ENCODE measurements around the gene STRIP1. TPM values are rescaled to one million over a fixed set of nuclear protein-coding genes. Genes with fewer than 3 reads are reported as not detected.
A peak's percentile ranks its signal among the peaks of the same experiment; 100 is the strongest.

The STRIP1 gene, protein sequence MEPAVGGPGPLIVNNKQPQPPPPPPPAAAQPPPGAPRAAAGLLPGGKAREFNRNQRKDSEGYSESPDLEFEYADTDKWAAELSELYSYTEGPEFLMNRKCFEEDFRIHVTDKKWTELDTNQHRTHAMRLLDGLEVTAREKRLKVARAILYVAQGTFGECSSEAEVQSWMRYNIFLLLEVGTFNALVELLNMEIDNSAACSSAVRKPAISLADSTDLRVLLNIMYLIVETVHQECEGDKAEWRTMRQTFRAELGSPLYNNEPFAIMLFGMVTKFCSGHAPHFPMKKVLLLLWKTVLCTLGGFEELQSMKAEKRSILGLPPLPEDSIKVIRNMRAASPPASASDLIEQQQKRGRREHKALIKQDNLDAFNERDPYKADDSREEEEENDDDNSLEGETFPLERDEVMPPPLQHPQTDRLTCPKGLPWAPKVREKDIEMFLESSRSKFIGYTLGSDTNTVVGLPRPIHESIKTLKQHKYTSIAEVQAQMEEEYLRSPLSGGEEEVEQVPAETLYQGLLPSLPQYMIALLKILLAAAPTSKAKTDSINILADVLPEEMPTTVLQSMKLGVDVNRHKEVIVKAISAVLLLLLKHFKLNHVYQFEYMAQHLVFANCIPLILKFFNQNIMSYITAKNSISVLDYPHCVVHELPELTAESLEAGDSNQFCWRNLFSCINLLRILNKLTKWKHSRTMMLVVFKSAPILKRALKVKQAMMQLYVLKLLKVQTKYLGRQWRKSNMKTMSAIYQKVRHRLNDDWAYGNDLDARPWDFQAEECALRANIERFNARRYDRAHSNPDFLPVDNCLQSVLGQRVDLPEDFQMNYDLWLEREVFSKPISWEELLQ
- 16.4 and 20.2 TPM in 2 replicates for polyA plus RNA-seq (2011; rRNA removed)
- 13.3 and 14.6 TPM in 2 replicates for polyA plus RNA-seq (2012; cell fraction: cytosol; rRNA removed)
- 31.9 and 33.1 TPM in 2 replicates for polyA plus RNA-seq (2012; cell fraction: nucleus; rRNA removed)
- polyA plus RNA-seq (2017; fragmentation: RNase III; extraction: RNeasy Plus Mini Kit Qiagen cat#74134 plus additional on column Dnase treatment) = 14.4 to 16.7 TPM (median 16.1 TPM) in 3 replicates
- polyA minus RNA-seq (2011; rRNA and poly(A)+ RNA removed) = 30.5 and 34.0 TPM in 2 replicates

- Histone ChIP-seq H3K27ac (peak within 1 kb of the TSS; percentile 93 to 99), H3K4me1 (peaks cover 12% of the 10 kb centered on the region; the same call in 2 of the 3 replicates), H3K4me3 (peak within 1 kb of the TSS; percentile 89), H3K9me3 (no peaks in the 10 kb centered on the region), H3K4me2 (peak within 1 kb of the TSS; percentile 84)
- TF ChIP-seq CHD4 (IDR thresholded peaks at IDR 0.05; ENCODE audit: borderline replicate concordance) (no peak), MAX (IDR thresholded peaks at IDR 0.05) (0 out of 2 replicates have a peak, but pooled peaks have one; percentile 39), CHD2 (IDR thresholded peaks at IDR 0.05; ENCODE audit: low read length, partially characterized antibody) (peak; percentile 96), CEBPB (IDR thresholded peaks at IDR 0.05) (peak; percentile 19 to 71; a peak in 2 of 4 replicates), JUN (IDR thresholded peaks at IDR 0.05) (peak in 1 of 2 experiments; percentile 74; a peak in 3 of 5 replicates), ZC3H11A (IDR thresholded peaks at IDR 0.05) (no peak), BCL3 (IDR thresholded peaks at IDR 0.05) (peak; percentile 51; the same call in 1 of the 3 replicates), NPAS2 (CRISPR knock-in tag; IDR thresholded peaks at IDR 0.05; ENCODE audit: borderline replicate concordance) (no peak), FOSL2 (IDR thresholded peaks at IDR 0.05) (no peak), FOSL2 (CRISPR knock-in tag; IDR thresholded peaks at IDR 0.05) (0 out of 2 replicates have a peak, but pooled peaks have one; percentile 9), POLR2A (IDR thresholded peaks at IDR 0.05; ENCODE audit: low read length) (peak; percentile 61), KDM5A (IDR thresholded peaks at IDR 0.05) (peak; percentile 72), RARB (CRISPR knock-in tag; IDR thresholded peaks at IDR 0.05) (no peak), RNF2 (IDR thresholded peaks at IDR 0.05; ENCODE audit: borderline replicate concordance, low read depth) (no peak), ESRRA (IDR thresholded peaks at IDR 0.05; ENCODE audit: borderline replicate concordance, low read length) (no peak), GATA3 (IDR thresholded peaks at IDR 0.05; ENCODE audit: borderline replicate concordance) (peak; percentile 71), PHF8 (IDR thresholded peaks at IDR 0.05; ENCODE audit: borderline replicate concordance, low read depth) (peak; percentile 87)
- TF ChIP-seq, protein P1, sequence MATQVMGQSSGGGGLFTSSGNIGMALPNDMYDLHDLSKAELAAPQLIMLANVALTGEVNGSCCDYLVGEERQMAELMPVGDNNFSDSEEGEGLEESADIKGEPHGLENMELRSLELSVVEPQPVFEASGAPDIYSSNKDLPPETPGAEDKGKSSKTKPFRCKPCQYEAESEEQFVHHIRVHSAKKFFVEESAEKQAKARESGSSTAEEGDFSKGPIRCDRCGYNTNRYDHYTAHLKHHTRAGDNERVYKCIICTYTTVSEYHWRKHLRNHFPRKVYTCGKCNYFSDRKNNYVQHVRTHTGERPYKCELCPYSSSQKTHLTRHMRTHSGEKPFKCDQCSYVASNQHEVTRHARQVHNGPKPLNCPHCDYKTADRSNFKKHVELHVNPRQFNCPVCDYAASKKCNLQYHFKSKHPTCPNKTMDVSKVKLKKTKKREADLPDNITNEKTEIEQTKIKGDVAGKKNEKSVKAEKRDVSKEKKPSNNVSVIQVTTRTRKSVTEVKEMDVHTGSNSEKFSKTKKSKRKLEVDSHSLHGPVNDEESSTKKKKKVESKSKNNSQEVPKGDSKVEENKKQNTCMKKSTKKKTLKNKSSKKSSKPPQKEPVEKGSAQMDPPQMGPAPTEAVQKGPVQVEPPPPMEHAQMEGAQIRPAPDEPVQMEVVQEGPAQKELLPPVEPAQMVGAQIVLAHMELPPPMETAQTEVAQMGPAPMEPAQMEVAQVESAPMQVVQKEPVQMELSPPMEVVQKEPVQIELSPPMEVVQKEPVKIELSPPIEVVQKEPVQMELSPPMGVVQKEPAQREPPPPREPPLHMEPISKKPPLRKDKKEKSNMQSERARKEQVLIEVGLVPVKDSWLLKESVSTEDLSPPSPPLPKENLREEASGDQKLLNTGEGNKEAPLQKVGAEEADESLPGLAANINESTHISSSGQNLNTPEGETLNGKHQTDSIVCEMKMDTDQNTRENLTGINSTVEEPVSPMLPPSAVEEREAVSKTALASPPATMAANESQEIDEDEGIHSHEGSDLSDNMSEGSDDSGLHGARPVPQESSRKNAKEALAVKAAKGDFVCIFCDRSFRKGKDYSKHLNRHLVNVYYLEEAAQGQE (IDR thresholded peaks at IDR 0.05) = peak; percentile 92
- TF ChIP-seq, protein P2, sequence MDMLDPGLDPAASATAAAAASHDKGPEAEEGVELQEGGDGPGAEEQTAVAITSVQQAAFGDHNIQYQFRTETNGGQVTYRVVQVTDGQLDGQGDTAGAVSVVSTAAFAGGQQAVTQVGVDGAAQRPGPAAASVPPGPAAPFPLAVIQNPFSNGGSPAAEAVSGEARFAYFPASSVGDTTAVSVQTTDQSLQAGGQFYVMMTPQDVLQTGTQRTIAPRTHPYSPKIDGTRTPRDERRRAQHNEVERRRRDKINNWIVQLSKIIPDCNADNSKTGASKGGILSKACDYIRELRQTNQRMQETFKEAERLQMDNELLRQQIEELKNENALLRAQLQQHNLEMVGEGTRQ (IDR thresholded peaks at IDR 0.05) = no peak
- ChIA-PET CTCF (interaction anchor here (0.8 to 1.8 kb wide), 7 partner anchors 11 to 425 kb away, joined by 3 to 7 read pairs (median 3); no protein-coding TSS in a partner anchor), POLR2A (interaction anchor here (0.6 to 1.4 kb wide), 6 partner anchors 11 to 933 kb away, joined by 3 to 6 read pairs (median 4); partner anchors contain the start of gene RBM15)
- peak; percentile 88 to 92 for ATAC-seq
- peak; percentile 80 to 94 for DNase-seq (ENCODE audit: low read depth in 1 of 2, low spot score in 1 of 2)
- no peak for FAIRE-seq
- 1% methylated on average over 16 of the region's 66 CpGs for WGBS (ENCODE audit: missing lambda C conversion rate)
Measured at GRCh38 chr1:110034451-110035235, at the start of gene STRIP1. STRIP1 (plus strand) TSS chr1:110034624; CDS start chr1:110034638, 14 bp downstream.
